ENCODE results near the gene SHCBP1L.

The SHCBP1L gene

DNA sequence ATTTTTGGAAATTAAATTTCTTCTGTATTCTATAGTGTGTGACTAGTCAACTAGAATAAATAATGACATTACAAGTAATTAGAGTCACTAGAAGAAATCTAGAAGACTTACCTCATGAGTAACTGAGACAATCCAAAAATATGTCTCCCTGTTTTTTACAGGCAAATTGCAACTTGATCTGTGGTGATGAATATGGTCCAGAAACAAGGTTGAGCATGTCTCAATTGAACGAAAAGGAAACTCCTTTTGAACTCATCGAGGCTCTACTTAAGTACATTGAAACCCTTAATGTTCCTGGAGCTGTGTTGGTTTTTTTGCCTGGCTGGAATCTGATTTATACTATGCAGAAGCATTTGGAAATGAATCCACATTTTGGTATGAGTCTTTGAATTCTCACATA lies 77.1 kb downstream of the SHCBP1L start:
- Histone ChIP-seq H4K20me1 (ENCODE audit: insufficient read depth, low read length) (peaks cover 3% of the 10 kb centered on the region; the same call in 1 of the 2 replicates), H3K4me3 (ENCODE audit: low read depth in 1 of 2, low read length in 2 of 2) (no peak overlapping the region), H3K9ac (ENCODE audit: low read depth, low read length) (no peak overlapping the region), H2AFZ (ENCODE audit: low read depth, low read length) (no peak overlapping the region), H3K27me3 (ENCODE audit: insufficient read depth, low read length, poor library complexity) (no peaks in the 10 kb centered on the region), H3K4me1 (ENCODE audit: insufficient read depth, low read length) (no peaks in the 10 kb centered on the region), H3K4me2 (ENCODE audit: insufficient read depth, low read length) (no peak overlapping the region), H3K9me3 (ENCODE audit: insufficient read depth, low read length, severe bottlenecking) (no peaks in the 10 kb centered on the region), H3K79me2 (ENCODE audit: insufficient read depth, low read length) (peaks cover 3% of the 10 kb centered on the region; the same call in 1 of the 2 replicates), H3K36me3 (ENCODE audit: insufficient read depth, low read length) (peaks cover 100% of the 10 kb centered on the region), H3K27ac (ENCODE audit: low read length) (no peak overlapping the region)
- TF ChIP-seq, protein P1, sequence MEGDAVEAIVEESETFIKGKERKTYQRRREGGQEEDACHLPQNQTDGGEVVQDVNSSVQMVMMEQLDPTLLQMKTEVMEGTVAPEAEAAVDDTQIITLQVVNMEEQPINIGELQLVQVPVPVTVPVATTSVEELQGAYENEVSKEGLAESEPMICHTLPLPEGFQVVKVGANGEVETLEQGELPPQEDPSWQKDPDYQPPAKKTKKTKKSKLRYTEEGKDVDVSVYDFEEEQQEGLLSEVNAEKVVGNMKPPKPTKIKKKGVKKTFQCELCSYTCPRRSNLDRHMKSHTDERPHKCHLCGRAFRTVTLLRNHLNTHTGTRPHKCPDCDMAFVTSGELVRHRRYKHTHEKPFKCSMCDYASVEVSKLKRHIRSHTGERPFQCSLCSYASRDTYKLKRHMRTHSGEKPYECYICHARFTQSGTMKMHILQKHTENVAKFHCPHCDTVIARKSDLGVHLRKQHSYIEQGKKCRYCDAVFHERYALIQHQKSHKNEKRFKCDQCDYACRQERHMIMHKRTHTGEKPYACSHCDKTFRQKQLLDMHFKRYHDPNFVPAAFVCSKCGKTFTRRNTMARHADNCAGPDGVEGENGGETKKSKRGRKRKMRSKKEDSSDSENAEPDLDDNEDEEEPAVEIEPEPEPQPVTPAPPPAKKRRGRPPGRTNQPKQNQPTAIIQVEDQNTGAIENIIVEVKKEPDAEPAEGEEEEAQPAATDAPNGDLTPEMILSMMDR (IDR thresholded peaks at IDR 0.05; ENCODE audit: borderline replicate concordance, extremely low read depth, low read length, poor library complexity, severe bottlenecking) = no peak
- TF ChIP-seq EZH2 (IDR thresholded peaks at IDR 0.05; ENCODE audit: borderline replicate concordance, low read depth, low read length, severe bottlenecking) = no peak
- ATAC-seq (ENCODE audit: insufficient read depth, low read depth) = no peak
- DNase-seq = no peak

DNA sequence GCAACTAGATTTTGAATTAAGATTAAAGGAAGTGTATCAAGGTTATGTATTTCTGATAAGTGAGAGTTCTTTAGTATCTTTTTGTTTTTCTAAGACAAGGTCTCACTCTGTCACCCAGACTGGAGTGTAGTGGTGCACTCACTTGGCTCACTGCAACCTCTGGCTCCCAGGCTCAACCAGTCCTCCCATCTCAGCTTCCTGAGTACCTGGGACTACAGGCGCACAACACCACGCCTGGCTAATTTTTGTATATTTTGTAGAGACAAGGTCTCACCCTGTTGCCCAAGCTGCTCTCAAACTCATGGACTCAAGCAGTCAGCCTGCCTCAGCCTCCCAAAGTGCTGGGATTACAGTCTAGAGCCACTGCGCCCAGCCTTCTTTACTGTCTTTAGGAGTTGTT lies 80.1 kb downstream of the SHCBP1L start:
- Histone ChIP-seq H2AFZ (ENCODE audit: low read depth, low read length) (no peak overlapping the region), H3K9ac (ENCODE audit: low read depth, low read length) (no peak overlapping the region), H4K20me1 (ENCODE audit: insufficient read depth, low read length) (peaks cover 15% of the 10 kb centered on the region), H3K4me3 (ENCODE audit: low read depth in 1 of 2, low read length in 2 of 2) (no peak overlapping the region), H3K36me3 (ENCODE audit: insufficient read depth, low read length) (peaks cover 99% of the 10 kb centered on the region), H3K4me2 (ENCODE audit: insufficient read depth, low read length) (no peak overlapping the region), H3K27me3 (ENCODE audit: insufficient read depth, low read length, poor library complexity) (no peaks in the 10 kb centered on the region), H3K4me1 (ENCODE audit: insufficient read depth, low read length) (no peaks in the 10 kb centered on the region), H3K27ac (ENCODE audit: low read length) (no peak overlapping the region), H3K79me2 (ENCODE audit: insufficient read depth, low read length) (peaks cover 15% of the 10 kb centered on the region), H3K9me3 (ENCODE audit: insufficient read depth, low read length, severe bottlenecking) (no peaks in the 10 kb centered on the region)
- TF ChIP-seq, protein P1 (IDR thresholded peaks at IDR 0.05; ENCODE audit: borderline replicate concordance, extremely low read depth, low read length, poor library complexity, severe bottlenecking) = no peak
- no peak for TF ChIP-seq EZH2 (IDR thresholded peaks at IDR 0.05; ENCODE audit: borderline replicate concordance, low read depth, low read length, severe bottlenecking)
- DNase-seq (no peak), ATAC-seq (ENCODE audit: insufficient read depth, low read depth) (no peak)

DNA sequence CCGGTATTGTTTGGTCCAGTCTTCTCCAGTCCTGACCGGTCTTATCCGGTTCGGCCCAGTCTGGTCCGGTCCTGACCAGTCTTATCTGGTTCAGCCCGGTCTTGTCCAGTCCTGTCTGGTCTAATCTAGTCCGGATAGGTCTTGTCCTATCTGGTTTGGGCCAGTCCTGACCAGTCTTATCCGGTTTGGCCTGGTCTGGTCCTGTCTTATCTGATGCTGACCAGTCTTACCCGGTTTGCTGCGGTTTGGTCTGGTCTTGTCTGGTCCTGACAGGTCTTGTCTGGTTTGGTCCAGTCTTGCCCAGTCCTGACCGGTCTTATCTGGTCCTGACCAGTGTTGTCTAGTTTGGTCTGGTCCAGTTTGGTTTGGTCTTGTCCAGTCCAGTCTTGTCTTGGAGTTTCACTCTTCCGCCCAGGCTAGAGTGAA lies 83.7 kb downstream of the SHCBP1L start:
- Histone ChIP-seq H3K4me3 (ENCODE audit: low read depth in 1 of 2, low read length in 2 of 2) (no peak overlapping the region), H3K36me3 (ENCODE audit: insufficient read depth, low read length) (peaks cover 99% of the 10 kb centered on the region), H3K79me2 (ENCODE audit: insufficient read depth, low read length) (peaks cover 33% of the 10 kb centered on the region), H4K20me1 (ENCODE audit: insufficient read depth, low read length) (peaks cover 25% of the 10 kb centered on the region), H3K27me3 (ENCODE audit: insufficient read depth, low read length, poor library complexity) (no peaks in the 10 kb centered on the region), H3K4me1 (ENCODE audit: insufficient read depth, low read length) (no peaks in the 10 kb centered on the region), H3K27ac (ENCODE audit: low read length) (no peak overlapping the region; the same call in 1 of the 2 replicates), H3K9me3 (ENCODE audit: insufficient read depth, low read length, severe bottlenecking) (no peaks in the 10 kb centered on the region), H3K9ac (ENCODE audit: low read depth, low read length) (no peak overlapping the region), H3K4me2 (ENCODE audit: insufficient read depth, low read length) (no peak overlapping the region), H2AFZ (ENCODE audit: low read depth, low read length) (no peak overlapping the region)
- DNase-seq (no peak), ATAC-seq (ENCODE audit: insufficient read depth, low read depth) (no peak)
- TF ChIP-seq EZH2 (IDR thresholded peaks at IDR 0.05; ENCODE audit: borderline replicate concordance, low read depth, low read length, severe bottlenecking) = no peak
- TF ChIP-seq, protein P1 (IDR thresholded peaks at IDR 0.05; ENCODE audit: borderline replicate concordance, extremely low read depth, low read length, poor library complexity, severe bottlenecking) = no peak

DNA sequence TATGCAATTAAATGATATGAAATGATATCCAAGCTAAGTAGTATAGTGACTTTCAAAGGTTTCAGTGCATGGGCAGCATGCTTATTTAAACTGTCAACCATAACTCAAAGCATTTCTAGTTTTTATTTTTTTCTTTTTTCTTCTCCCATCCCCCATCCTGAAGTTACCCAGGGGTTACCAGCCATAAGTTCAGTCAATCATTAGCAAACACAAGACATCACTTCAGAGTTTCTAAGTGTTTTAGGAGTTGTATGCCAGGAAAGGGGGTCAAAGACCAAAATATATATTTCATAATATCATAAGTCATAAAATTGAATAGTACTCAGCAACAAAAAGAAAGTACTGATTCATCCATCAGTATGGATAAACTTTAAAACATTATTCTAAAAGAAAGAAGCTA lies 85.1 kb downstream of the SHCBP1L start:
- peaks cover 99% of the 10 kb centered on the region for H3K36me3 ChIP-seq (ENCODE audit: insufficient read depth, low read length)
- no peaks in the 10 kb centered on the region for H3K4me1 ChIP-seq (ENCODE audit: insufficient read depth, low read length)
- H3K27ac ChIP-seq (ENCODE audit: low read length) = no peak overlapping the region
- peaks cover 44% of the 10 kb centered on the region for H3K79me2 ChIP-seq (ENCODE audit: insufficient read depth, low read length)
- H2AFZ ChIP-seq (ENCODE audit: low read depth, low read length) = no peak overlapping the region
- H3K9ac ChIP-seq (ENCODE audit: low read depth, low read length) = no peak overlapping the region
- ATAC-seq (ENCODE audit: insufficient read depth, low read depth) = no peak
- H3K4me3 ChIP-seq (ENCODE audit: low read depth in 1 of 2, low read length in 2 of 2) = no peak overlapping the region
- H3K4me2 ChIP-seq (ENCODE audit: insufficient read depth, low read length) = no peak overlapping the region
- H3K27me3 ChIP-seq (ENCODE audit: insufficient read depth, low read length, poor library complexity) = no peaks in the 10 kb centered on the region
- H3K9me3 ChIP-seq (ENCODE audit: insufficient read depth, low read length, severe bottlenecking) = no peaks in the 10 kb centered on the region
- DNase-seq = no peak
- H4K20me1 ChIP-seq (ENCODE audit: insufficient read depth, low read length) = peaks cover 33% of the 10 kb centered on the region
- TF ChIP-seq EZH2 (IDR thresholded peaks at IDR 0.05; ENCODE audit: borderline replicate concordance, low read depth, low read length, severe bottlenecking) = no peak
- TF ChIP-seq, protein P1 (IDR thresholded peaks at IDR 0.05; ENCODE audit: borderline replicate concordance, extremely low read depth, low read length, poor library complexity, severe bottlenecking) = no peak
